Osteoblast (primary cell): Measurements from ENCODE around the gene CNTN5. TPM values are rescaled to one million over a fixed set of nuclear protein-coding genes. Genes with fewer than 3 reads are reported as not detected.
"Not testable (repeated sequence)": the region's sequence is repeated elsewhere in the genome, so short reads cannot be mapped to it uniquely, and the experiment has no call there.

ENCODE experiments used
- DNase-seq: peaks from one replicate; pipeline ENCODE4 v3.0.0; 2011; ENCODE audit warnings: low spot score, mixed read lengths; ENCODE audit not compliant: insufficient read length; ENCODE audit errors: missing footprints
- H2AFZ ChIP-seq: 2 replicates; pipeline ENCODE4 v1.6.0; 2011; ENCODE audit warnings: mild to moderate bottlenecking, low read length
- H3K27ac ChIP-seq: 2 replicates; pipeline ENCODE4 v1.5.1; 2011; ENCODE audit warnings: mild to moderate bottlenecking, low read depth, low read length, moderate library complexity
- H3K27me3 ChIP-seq: 2 replicates; pipeline ENCODE4 v1.6.0; 2012; ENCODE audit warnings: mild to moderate bottlenecking, control low read depth, inconsistent platforms, low read length, moderate library complexity; ENCODE audit not compliant: insufficient read depth
- H3K36me3 ChIP-seq: 2 replicates; pipeline ENCODE4 v1.5.1; 2011; ENCODE audit warnings: mild to moderate bottlenecking, low read length, control low read depth, moderate library complexity; ENCODE audit not compliant: insufficient read depth
- H3K4me1 ChIP-seq: 2 replicates; pipeline ENCODE4 v1.5.1; 2011; ENCODE audit warnings: mild to moderate bottlenecking, low read length, control low read depth, moderate library complexity; ENCODE audit not compliant: insufficient read depth
- H3K4me2 ChIP-seq: 2 replicates; pipeline ENCODE4 v1.6.0; 2011; ENCODE audit warnings: mild to moderate bottlenecking, low read length; ENCODE audit not compliant: insufficient read depth
- H3K4me3 ChIP-seq: fragments of 200-600 bp; sonication (generic); 3 replicates; pipeline ENCODE4 v1.5.1; 2012; ENCODE audit warnings: mild to moderate bottlenecking, low read length, inconsistent platforms; ENCODE audit not compliant: insufficient read depth
- H3K79me2 ChIP-seq: 2 replicates; pipeline ENCODE4 v1.6.0; 2012; ENCODE audit warnings: mild to moderate bottlenecking, low read length, control low read depth, inconsistent platforms; ENCODE audit not compliant: insufficient read depth
- H3K9me3 ChIP-seq: 2 replicates; pipeline ENCODE4 v1.5.1; 2011; ENCODE audit warnings: low read depth, low read length, control low read depth
- H4K20me1 ChIP-seq: 2 replicates; pipeline ENCODE4 v1.6.0; 2012; ENCODE audit warnings: mild to moderate bottlenecking, low read length, control low read depth; ENCODE audit not compliant: insufficient read depth
- CTCF ChIP-seq: IDR thresholded peaks from 2 replicates; pipeline ENCODE4 v1.5.1; 2011; ENCODE audit warnings: mild to moderate bottlenecking, low read depth, low read length, moderate library complexity; ENCODE audit errors: extremely low read depth
- total RNA-seq: library from RNA; depleted of rRNA; stranded (reverse); fragments of >200 nt; gene quantifications from 2 replicates; pipeline ENCODE4 v1.2.3, GENCODE V29; 2012

The CNTN5 gene
- total RNA-seq, 1 donor = not detected

DNA sequence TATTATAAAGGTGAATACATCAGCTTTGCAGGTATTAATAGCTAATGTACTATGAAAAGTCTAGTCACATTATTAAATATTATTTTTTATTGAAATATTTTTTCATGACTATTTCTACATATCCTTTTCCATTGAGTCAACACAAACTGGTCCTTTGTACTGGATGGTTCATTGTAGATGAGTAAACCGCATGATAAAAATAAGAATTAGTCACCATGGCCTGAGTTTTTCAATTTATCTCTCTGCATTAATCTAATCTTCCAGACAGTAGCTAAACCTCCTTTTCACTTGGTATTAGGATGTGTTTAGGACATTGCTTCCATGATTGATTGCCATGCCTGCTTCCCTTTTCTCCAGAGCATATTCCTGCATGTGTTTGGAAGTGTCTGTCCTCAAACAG is 1227.0 kb downstream of the CNTN5 start:
- no peak overlapping the region for H3K4me2 ChIP-seq
- no peaks in the 10 kb centered on the region for H3K36me3 ChIP-seq
- TF ChIP-seq CTCF = no peak
- H3K27ac ChIP-seq = no peak overlapping the region
- H3K4me3 ChIP-seq = no peak overlapping the region
- H3K9me3 ChIP-seq = peaks cover 3% of the 10 kb centered on the region
- H3K79me2 ChIP-seq = no peaks in the 10 kb centered on the region
- H2AFZ ChIP-seq = no peak overlapping the region
- H4K20me1 ChIP-seq = no peaks in the 10 kb centered on the region
- H3K27me3 ChIP-seq = no peaks in the 10 kb centered on the region
- DNase-seq = no peak
- no peaks in the 10 kb centered on the region for H3K4me1 ChIP-seq

- H3K9me3 ChIP-seq, DNase-seq, H2AFZ ChIP-seq: not testable (repeated sequence)
Measured at GRCh38 chr11:100257238-100257803, 1236.6 kb downstream of the CNTN5 start.

GRCh38 chr11:100269516-100269915 is 1248.8 kb downstream of the CNTN5 start:
- H2AFZ ChIP-seq = no peak overlapping the region
- DNase-seq = no peak

More at GRCh38 chr11:100257238-100257803, 1236.6 kb downstream of the CNTN5 start:
- not testable (repeated sequence) for H3K4me3 ChIP-seq, H3K79me2 ChIP-seq, H3K4me1 ChIP-seq, H3K27ac ChIP-seq, H3K27me3 ChIP-seq, H3K36me3 ChIP-seq, H3K4me2 ChIP-seq, H4K20me1 ChIP-seq

GRCh38 chr11:100273066-100273815 is 1252.5 kb downstream of the CNTN5 start:
- no peak overlapping the region for H3K4me3 ChIP-seq
- DNase-seq = no peak
- no peak overlapping the region for H3K4me2 ChIP-seq
- H3K9me3 ChIP-seq = no peaks in the 10 kb centered on the region
- H3K4me1 ChIP-seq = no peaks in the 10 kb centered on the region
- no peaks in the 10 kb centered on the region for H4K20me1 ChIP-seq
- no peak overlapping the region for H2AFZ ChIP-seq
- no peaks in the 10 kb centered on the region for H3K79me2 ChIP-seq
- H3K27me3 ChIP-seq = no peaks in the 10 kb centered on the region
- no peak overlapping the region for H3K27ac ChIP-seq
- no peaks in the 10 kb centered on the region for H3K36me3 ChIP-seq
- TF ChIP-seq CTCF = no peak

More at GRCh38 chr11:100269516-100269915, 1248.8 kb downstream of the CNTN5 start:
- no peaks in the 10 kb centered on the region for H3K4me1 ChIP-seq
- no peaks in the 10 kb centered on the region for H3K36me3 ChIP-seq
- TF ChIP-seq CTCF = no peak
- H3K79me2 ChIP-seq = no peaks in the 10 kb centered on the region
- H3K4me3 ChIP-seq = no peak overlapping the region
- no peak overlapping the region for H3K4me2 ChIP-seq
- H4K20me1 ChIP-seq = no peaks in the 10 kb centered on the region
- no peaks in the 10 kb centered on the region for H3K27me3 ChIP-seq
- no peaks in the 10 kb centered on the region for H3K9me3 ChIP-seq
- H3K27ac ChIP-seq = no peak overlapping the region

- H2AFZ ChIP-seq, H3K36me3 ChIP-seq, H3K27me3 ChIP-seq, DNase-seq, H3K9me3 ChIP-seq, H3K4me2 ChIP-seq, H3K79me2 ChIP-seq, H3K27ac ChIP-seq, H3K4me1 ChIP-seq, H3K4me3 ChIP-seq, H4K20me1 ChIP-seq: not testable (repeated sequence)
Measured at GRCh38 chr11:100274466-100274865, 1253.7 kb downstream of the CNTN5 start.
